ENCODE measurements around the gene OBI1. TPM values are rescaled to one million over a fixed set of nuclear protein-coding genes. Genes with fewer than 3 reads are reported as not detected.

OBI1 gene
- total RNA-seq, 4 donors from 2014 or later = 5.3 to 10.6 (median 6.7) TPM

DNA sequence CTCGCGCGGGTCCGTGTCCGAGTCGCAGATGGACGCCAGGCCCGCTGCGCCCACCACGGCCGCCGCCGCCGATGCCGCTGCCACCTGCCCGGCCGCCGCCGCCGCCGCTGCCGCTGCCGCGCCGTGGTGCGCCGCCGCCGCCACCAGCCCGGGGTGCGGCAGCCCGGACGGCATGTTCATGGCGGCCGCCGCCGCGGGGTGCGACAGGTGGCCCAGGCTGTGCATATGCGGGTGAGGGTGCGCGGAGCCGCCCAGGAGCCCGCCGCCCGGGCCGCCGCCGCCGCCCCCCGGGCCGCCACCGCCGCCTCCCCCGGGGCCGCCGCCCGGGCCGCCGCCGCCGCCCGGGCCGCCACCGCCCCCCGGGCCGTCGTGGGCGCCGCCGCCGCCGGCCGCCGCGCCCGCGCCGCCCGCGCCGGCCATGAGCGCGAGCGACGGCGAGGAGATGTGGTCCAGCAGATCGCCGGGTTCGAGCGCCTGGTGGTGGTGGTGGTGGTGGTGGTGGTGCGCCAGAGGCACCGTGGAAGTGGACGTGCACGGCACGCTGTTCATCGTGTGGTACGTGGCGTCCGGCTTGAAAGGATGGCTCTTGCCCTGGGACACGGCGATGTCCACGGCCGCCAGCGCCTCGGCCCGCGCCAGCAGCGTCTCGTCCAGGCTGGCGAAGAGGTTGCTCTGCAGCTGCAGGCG lies 56.9 kb downstream of the OBI1 start:
- Histone ChIP-seq H3K27me3 (peaks cover 97% of the 10 kb centered on the region), H3K36me3 (no peaks in the 10 kb centered on the region), H3K4me1 (peaks cover 39% of the 10 kb centered on the region), H3K27ac (no peak overlapping the region), H3K4me3 (peak overlapping the region; percentile 52), H3K9me3 (no peaks in the 10 kb centered on the region)
- WGBS = 2% methylated on average over 52 of the region's 112 CpGs
- no peak for DNase-seq (ENCODE audit: low spot score in 2 of 2)
- TF ChIP-seq, protein P1, sequence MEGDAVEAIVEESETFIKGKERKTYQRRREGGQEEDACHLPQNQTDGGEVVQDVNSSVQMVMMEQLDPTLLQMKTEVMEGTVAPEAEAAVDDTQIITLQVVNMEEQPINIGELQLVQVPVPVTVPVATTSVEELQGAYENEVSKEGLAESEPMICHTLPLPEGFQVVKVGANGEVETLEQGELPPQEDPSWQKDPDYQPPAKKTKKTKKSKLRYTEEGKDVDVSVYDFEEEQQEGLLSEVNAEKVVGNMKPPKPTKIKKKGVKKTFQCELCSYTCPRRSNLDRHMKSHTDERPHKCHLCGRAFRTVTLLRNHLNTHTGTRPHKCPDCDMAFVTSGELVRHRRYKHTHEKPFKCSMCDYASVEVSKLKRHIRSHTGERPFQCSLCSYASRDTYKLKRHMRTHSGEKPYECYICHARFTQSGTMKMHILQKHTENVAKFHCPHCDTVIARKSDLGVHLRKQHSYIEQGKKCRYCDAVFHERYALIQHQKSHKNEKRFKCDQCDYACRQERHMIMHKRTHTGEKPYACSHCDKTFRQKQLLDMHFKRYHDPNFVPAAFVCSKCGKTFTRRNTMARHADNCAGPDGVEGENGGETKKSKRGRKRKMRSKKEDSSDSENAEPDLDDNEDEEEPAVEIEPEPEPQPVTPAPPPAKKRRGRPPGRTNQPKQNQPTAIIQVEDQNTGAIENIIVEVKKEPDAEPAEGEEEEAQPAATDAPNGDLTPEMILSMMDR (IDR thresholded peaks at IDR 0.05) = no peak
- TF ChIP-seq POLR2AphosphoS5 (IDR thresholded peaks at IDR 0.05) (no peak), EP300 (IDR thresholded peaks at IDR 0.05) (no peak), POLR2A (IDR thresholded peaks at IDR 0.05) (no peak)

DNA sequence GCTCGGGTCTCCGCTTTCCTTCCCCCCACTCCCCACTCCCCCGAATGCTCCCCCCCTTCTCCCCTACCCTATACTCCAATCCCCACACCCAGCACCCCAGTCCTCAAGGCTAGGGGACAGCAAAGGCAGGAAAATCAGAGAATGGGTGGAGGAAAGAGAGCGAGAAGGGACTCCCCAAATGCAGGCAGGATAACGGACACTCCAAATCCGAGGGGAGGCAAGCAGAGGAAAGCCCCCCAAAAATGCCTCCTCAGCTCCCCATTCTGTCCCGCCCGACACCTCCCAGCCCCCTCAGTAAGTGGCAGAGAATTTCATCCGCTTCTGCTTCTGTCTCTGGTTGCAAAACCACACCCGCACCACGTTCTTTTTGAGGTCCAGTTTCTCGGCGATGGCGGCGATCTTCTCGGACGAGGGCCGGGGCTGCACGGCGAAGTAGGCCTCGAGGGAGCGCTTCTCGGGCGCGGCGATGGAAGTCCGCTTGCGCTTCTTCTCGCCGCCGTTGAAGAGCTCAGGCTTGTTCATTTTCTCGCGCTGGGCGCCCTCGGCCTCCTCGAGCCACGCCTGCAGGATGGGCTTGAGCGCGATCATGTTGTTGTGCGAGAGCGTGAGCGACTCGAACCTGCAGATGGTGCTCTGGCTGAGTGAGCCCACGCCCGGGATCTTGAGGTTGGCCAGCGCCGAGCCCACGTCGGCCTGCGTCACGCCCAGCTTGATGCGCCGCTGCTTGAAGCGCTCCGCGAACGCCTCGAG lies 57.7 kb downstream of the OBI1 start:
- DNase-seq (ENCODE audit: low spot score in 2 of 2) = no peak
- 5% methylated on average over 8 of the region's 58 CpGs for WGBS
- no peak overlapping the region for H3K27ac ChIP-seq
- H3K4me1 ChIP-seq = peaks cover 40% of the 10 kb centered on the region
- H3K4me3 ChIP-seq = peak overlapping the region; percentile 33
- no peaks in the 10 kb centered on the region for H3K9me3 ChIP-seq
- peaks cover 97% of the 10 kb centered on the region for H3K27me3 ChIP-seq
- TF ChIP-seq EP300 (IDR thresholded peaks at IDR 0.05) = no peak
- no peak for TF ChIP-seq POLR2AphosphoS5 (IDR thresholded peaks at IDR 0.05)
- TF ChIP-seq, protein P1 (IDR thresholded peaks at IDR 0.05) = no peak
- TF ChIP-seq POLR2A (IDR thresholded peaks at IDR 0.05) = no peak
- no peaks in the 10 kb centered on the region for H3K36me3 ChIP-seq

DNA sequence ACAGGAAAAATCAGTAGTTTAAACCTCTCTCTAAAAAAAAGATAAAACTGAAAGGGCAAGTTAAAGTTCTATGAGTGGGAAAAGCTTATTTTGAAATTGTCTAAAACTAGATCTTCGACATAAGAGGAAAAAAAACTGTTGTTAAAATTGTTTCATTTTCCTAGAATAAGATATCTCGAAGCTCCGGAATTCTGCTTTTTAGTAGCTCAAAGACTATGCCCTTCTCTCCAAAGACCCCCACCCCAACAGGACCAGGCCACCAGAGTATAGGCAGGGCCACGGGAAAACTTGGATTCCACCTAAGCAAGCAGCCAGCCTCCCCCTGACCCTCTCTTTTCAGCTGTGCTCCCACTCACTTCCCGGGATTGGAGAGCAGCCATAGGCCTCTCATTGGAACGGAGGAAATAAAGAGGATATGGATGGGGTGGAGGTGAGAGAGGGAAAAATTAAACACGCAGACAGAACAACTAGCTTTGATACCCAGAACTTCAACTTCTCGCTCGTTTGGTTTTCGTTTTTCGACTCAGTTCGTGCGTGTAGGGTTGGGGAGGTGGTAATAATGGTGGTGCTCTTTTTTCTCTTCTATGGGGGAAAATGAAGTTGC lies 58.6 kb downstream of the OBI1 start:
- DNase-seq (ENCODE audit: low spot score in 2 of 2) = no peak
- H3K27ac ChIP-seq = no peak overlapping the region
- H3K27me3 ChIP-seq = peaks cover 97% of the 10 kb centered on the region
- WGBS = 18% methylated on average over 13 of the region's 13 CpGs
- H3K9me3 ChIP-seq = no peaks in the 10 kb centered on the region
- H3K36me3 ChIP-seq = no peaks in the 10 kb centered on the region
- peaks cover 48% of the 10 kb centered on the region for H3K4me1 ChIP-seq
- TF ChIP-seq EP300 (IDR thresholded peaks at IDR 0.05) (no peak), POLR2A (IDR thresholded peaks at IDR 0.05) (no peak), POLR2AphosphoS5 (IDR thresholded peaks at IDR 0.05) (no peak)
- H3K4me3 ChIP-seq = no peak overlapping the region

DNA sequence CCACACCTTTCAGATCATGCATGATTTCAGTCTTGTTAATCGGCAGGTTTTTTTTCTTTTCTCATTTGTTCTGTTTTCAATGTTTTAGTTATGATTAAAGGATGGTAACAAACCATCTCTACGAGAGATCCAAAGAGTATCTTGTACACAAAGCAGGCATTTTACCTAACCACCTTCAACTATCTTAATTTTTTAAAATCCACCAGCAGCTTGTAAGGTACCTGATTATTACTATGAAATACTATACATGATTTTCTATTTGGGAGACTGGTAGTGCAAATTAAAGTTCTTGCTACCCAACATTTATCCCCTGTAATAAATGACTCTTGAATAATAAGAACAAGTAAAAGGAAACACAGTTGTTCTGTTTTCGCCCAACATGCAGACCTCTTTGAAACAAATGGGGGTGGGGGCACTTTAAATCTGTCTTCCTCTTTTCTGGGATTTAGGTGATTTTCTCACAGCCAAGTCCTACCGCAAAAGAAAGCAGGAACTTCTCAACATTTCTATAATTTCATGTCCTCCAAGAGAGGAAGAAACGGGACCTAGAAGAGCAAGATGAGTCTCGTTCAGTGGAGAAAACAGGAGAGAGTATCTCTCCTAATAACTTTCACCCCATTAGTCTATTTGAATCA lies 59.2 kb downstream of the OBI1 start:
- H3K4me1 ChIP-seq = peaks cover 50% of the 10 kb centered on the region
- H3K27ac ChIP-seq = no peak overlapping the region
- H3K36me3 ChIP-seq = no peaks in the 10 kb centered on the region
- DNase-seq (ENCODE audit: low spot score in 2 of 2) = no peak
- no peak overlapping the region for H3K4me3 ChIP-seq
- 21% methylated on average over 6 of the region's 6 CpGs for WGBS
- H3K9me3 ChIP-seq = no peaks in the 10 kb centered on the region
- H3K27me3 ChIP-seq = peaks cover 97% of the 10 kb centered on the region
- TF ChIP-seq POLR2A (IDR thresholded peaks at IDR 0.05) (no peak), EP300 (IDR thresholded peaks at IDR 0.05) (no peak), POLR2AphosphoS5 (IDR thresholded peaks at IDR 0.05) (no peak)
- TF ChIP-seq, protein P1 (IDR thresholded peaks at IDR 0.05) = no peak

DNA sequence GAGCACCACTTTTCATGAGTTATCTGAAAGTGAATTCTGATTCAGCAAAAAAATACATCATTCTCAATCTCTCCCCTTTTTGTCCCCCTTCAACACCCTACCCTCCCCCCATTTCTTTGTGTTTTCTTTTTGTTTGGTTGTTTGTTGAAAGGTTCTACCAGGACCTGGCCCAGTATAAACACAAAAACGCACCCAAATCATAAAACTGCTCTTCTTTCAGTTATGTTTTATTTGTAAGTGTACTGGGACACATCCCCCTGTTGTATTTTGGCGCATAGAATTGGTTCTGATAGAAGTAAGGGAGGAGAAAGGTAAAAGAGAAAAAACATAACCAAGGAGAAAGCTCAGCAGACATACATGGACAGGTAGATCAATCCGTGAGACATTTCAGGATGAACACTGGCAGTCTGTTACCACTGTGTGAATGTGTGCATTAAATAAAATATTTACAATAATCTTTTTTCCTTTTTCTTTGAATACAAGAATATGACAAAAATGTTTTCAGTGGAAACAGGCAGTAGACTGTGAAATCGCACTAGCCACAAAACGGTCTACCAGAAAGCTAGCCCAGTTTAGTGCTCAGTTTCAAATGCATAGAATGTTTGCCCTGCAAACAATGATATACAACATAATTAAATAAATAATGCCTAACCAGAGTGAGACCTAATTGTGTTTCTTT lies 59.9 kb downstream of the OBI1 start:
- TF ChIP-seq EP300 (IDR thresholded peaks at IDR 0.05) = no peak
- TF ChIP-seq, protein P1 (IDR thresholded peaks at IDR 0.05) = no peak
- TF ChIP-seq POLR2A (IDR thresholded peaks at IDR 0.05) = no peak
- no peak for TF ChIP-seq POLR2AphosphoS5 (IDR thresholded peaks at IDR 0.05)
- no peak for DNase-seq (ENCODE audit: low spot score in 2 of 2)
- H3K4me1 ChIP-seq = peaks cover 48% of the 10 kb centered on the region
- H3K36me3 ChIP-seq = no peaks in the 10 kb centered on the region
- H3K27ac ChIP-seq = no peak overlapping the region
- WGBS = 24% methylated on average over 5 of the region's 5 CpGs
- no peaks in the 10 kb centered on the region for H3K9me3 ChIP-seq
- no peak overlapping the region for H3K4me3 ChIP-seq
- H3K27me3 ChIP-seq = peaks cover 97% of the 10 kb centered on the region
